Liver (tissue), 9 donors: ENCODE measurements around the gene NDUFS2. TPM values are rescaled to one million over a fixed set of nuclear protein-coding genes. Genes with fewer than 3 reads are reported as not detected.

ENCODE experiments used
- DNase-seq: peaks from one replicate; pipeline ENCODE4 v3.0.0-alpha.2; 2017; ENCODE audit warnings: low spot score
- H3K27ac ChIP-seq, 2 donors: one replicate each; pipeline ENCODE4 v1.7.0; 2013; ENCODE audit warnings: inconsistent platforms in 2 of 2, low read length in 2 of 2, control low read depth in 1 of 2, low read depth in 1 of 2, mild to moderate bottlenecking in 1 of 2
- H3K27me3 ChIP-seq, 4 donors: one replicate each; pipeline versions ENCODE4 v1.6.1 to v1.7.0; 2013; ENCODE audit warnings: low read length in 3 of 4, inconsistent platforms in 1 of 4, mild to moderate bottlenecking in 1 of 4, moderate library complexity in 1 of 4; ENCODE audit not compliant: control insufficient read depth in 4 of 4, insufficient read depth in 4 of 4
- H3K36me3 ChIP-seq, 4 donors: one replicate each; pipeline versions ENCODE4 v1.6.1 to v1.7.0; 2013; ENCODE audit warnings: low read length in 3 of 4, mild to moderate bottlenecking in 3 of 4, low read depth in 1 of 4, moderate library complexity in 1 of 4; ENCODE audit not compliant: control insufficient read depth in 4 of 4, insufficient read depth in 3 of 4
- H3K4me1 ChIP-seq, 4 donors: one replicate each; pipeline versions ENCODE4 v1.6.1 to v1.7.0; 2013; ENCODE audit warnings: low read length in 3 of 4, mild to moderate bottlenecking in 3 of 4, moderate library complexity in 1 of 4; ENCODE audit not compliant: control insufficient read depth in 4 of 4, insufficient read depth in 4 of 4
- H3K4me3 ChIP-seq, 3 donors: one replicate each; pipeline versions ENCODE4 v1.6.1 to v1.7.0; 2013; ENCODE audit warnings: low read length in 3 of 3, control low read depth in 1 of 3, low read depth in 1 of 3, mild to moderate bottlenecking in 1 of 3
- H3K9ac ChIP-seq, 2 donors: one replicate each; pipeline ENCODE4 v1.7.0; 2013; ENCODE audit warnings: low read length in 2 of 2, mild to moderate bottlenecking in 2 of 2, moderate library complexity in 2 of 2, control low read depth in 1 of 2, low read depth in 1 of 2
- H3K9me3 ChIP-seq, 4 donors: one replicate each; pipeline versions ENCODE4 v1.6.1 to v1.7.0; 2013; ENCODE audit warnings: low read length in 3 of 4; ENCODE audit not compliant: control insufficient read depth in 4 of 4
- EGR1 ChIP-seq, 2 donors: IDR thresholded peaks; 2 replicates each; pipeline ENCODE4 v1.6.1; 2016 to 2018; ENCODE audit warnings: antibody characterized with exemption in 2 of 2, low read depth in 2 of 2
- FOXA1 ChIP-seq: IDR thresholded peaks from 2 replicates; pipeline ENCODE4 v1.6.1; 2016; ENCODE audit warnings: antibody characterized with exemption
- FOXA2 ChIP-seq: IDR thresholded peaks from 2 replicates; pipeline ENCODE4 v1.6.1; 2016; ENCODE audit warnings: antibody characterized with exemption
- GABPA ChIP-seq, 2 donors: IDR thresholded peaks in 1 of 2; conservative IDR thresholded peaks in 1 of 2; 2 replicates each; pipeline ENCODE4 v1.6.1; 2016; ENCODE audit warnings: antibody characterized with exemption in 2 of 2, mild to moderate bottlenecking in 1 of 2, moderate library complexity in 1 of 2
- HNF4A ChIP-seq, 2 donors: conservative IDR thresholded peaks; 2 replicates each; pipeline ENCODE4 v1.6.1; 2016; ENCODE audit warnings: antibody characterized with exemption in 2 of 2, mild to moderate bottlenecking in 2 of 2
- HNF4G ChIP-seq: IDR thresholded peaks from 2 replicates; pipeline ENCODE4 v1.6.1; 2016; ENCODE audit warnings: antibody characterized with exemption
- JUND ChIP-seq, 2 donors: IDR thresholded peaks; 2 replicates each; pipeline ENCODE4 v1.6.1; 2016; ENCODE audit warnings: antibody characterized with exemption in 2 of 2
- NR2F2 ChIP-seq: IDR thresholded peaks from 2 replicates; pipeline ENCODE4 v1.6.1; 2016; ENCODE audit warnings: antibody characterized with exemption
- RAD21 ChIP-seq, 2 donors: IDR thresholded peaks; 2 replicates each; pipeline ENCODE4 v1.6.1; 2016; ENCODE audit warnings: antibody characterized with exemption in 2 of 2, mild to moderate bottlenecking in 2 of 2
- RXRA ChIP-seq, 2 donors: IDR thresholded peaks; 2 replicates each; pipeline ENCODE4 v1.6.1; 2017 to 2018; ENCODE audit warnings: antibody characterized with exemption in 2 of 2, mild to moderate bottlenecking in 1 of 2
- SP1 ChIP-seq: IDR thresholded peaks from 2 replicates; pipeline ENCODE4 v1.6.1; 2018; ENCODE audit warnings: antibody characterized with exemption, mild to moderate bottlenecking
- TAF1 ChIP-seq: conservative IDR thresholded peaks from 2 replicates; pipeline ENCODE4 v1.6.1; 2016; ENCODE audit warnings: antibody characterized with exemption, mild to moderate bottlenecking
- YY1 ChIP-seq: IDR thresholded peaks from 2 replicates; pipeline ENCODE4 v1.6.1; 2016; ENCODE audit warnings: antibody characterized with exemption, mild to moderate bottlenecking
- WGBS: extraction: QIAGEN DNeasy Blood & Tissue Kit; methylation state at CpG from one replicate; pipeline ENCODE4 v1.1.7; 2013; 5-methylcytosine and 5-hydroxymethylcytosine counted together
- polyA plus RNA-seq, 2 donors: library from polyadenylated mRNA; stranded (reverse) in 1 of 2; unstranded in 1 of 2; fragments of 200-250 nt in 1 of 2; fragments of >200 nt in 1 of 2; fragmentation: Nextera tagmentation in 1 of 2; extraction: Ambion mirVana in 1 of 2; gene quantifications; one replicate each; pipeline versions ENCODE4 v1.2.1 to v1.2.3, GENCODE V29; 2013 to 2015
- total RNA-seq, 2 donors: library from RNA; depleted of rRNA; stranded (reverse); fragments of >200 nt; gene quantifications; one replicate each; pipeline ENCODE4 v1.2.3, GENCODE V29; 2014
- TF ChIP-seq, protein P1 (sequence below): IDR thresholded peaks from 2 replicates; pipeline ENCODE4 v1.6.1; 2016; ENCODE audit warnings: antibody characterized with exemption
- TF ChIP-seq, protein P2 (sequence below): IDR thresholded peaks from 2 replicates; pipeline ENCODE4 v1.6.1; 2016; ENCODE audit warnings: antibody characterized with exemption
- TF ChIP-seq, protein P3 (sequence below): IDR thresholded peaks from 2 replicates; pipeline ENCODE4 v1.6.1; 2016; ENCODE audit warnings: antibody characterized with exemption
- TF ChIP-seq, protein P4 (sequence below): fragments of 150-350 bp; IDR thresholded peaks from 2 replicates; pipeline ENCODE4 v1.5.1; 2017; ENCODE audit warnings: improper control_type of control experiment, low read depth, low read length; ENCODE audit not compliant: missing input control
- TF ChIP-seq, protein P5 (sequence below): IDR thresholded peaks from 2 replicates; pipeline ENCODE4 v1.6.1; 2016; ENCODE audit warnings: antibody characterized with exemption, mild to moderate bottlenecking
- donor health status: healthy.
- donor health status: healthy.
- donor health status: healthy.
- donor health status: healthy.
- donor health status: healthy.

Gene NDUFS2
- total RNA-seq (100 to 1,000 TPM; 105 to 167 TPM), polyA plus RNA-seq (100 to 1,000 TPM in 1 of 2 donors, 10 to 100 TPM in 1; 93.3 to 135 TPM)

DNA sequence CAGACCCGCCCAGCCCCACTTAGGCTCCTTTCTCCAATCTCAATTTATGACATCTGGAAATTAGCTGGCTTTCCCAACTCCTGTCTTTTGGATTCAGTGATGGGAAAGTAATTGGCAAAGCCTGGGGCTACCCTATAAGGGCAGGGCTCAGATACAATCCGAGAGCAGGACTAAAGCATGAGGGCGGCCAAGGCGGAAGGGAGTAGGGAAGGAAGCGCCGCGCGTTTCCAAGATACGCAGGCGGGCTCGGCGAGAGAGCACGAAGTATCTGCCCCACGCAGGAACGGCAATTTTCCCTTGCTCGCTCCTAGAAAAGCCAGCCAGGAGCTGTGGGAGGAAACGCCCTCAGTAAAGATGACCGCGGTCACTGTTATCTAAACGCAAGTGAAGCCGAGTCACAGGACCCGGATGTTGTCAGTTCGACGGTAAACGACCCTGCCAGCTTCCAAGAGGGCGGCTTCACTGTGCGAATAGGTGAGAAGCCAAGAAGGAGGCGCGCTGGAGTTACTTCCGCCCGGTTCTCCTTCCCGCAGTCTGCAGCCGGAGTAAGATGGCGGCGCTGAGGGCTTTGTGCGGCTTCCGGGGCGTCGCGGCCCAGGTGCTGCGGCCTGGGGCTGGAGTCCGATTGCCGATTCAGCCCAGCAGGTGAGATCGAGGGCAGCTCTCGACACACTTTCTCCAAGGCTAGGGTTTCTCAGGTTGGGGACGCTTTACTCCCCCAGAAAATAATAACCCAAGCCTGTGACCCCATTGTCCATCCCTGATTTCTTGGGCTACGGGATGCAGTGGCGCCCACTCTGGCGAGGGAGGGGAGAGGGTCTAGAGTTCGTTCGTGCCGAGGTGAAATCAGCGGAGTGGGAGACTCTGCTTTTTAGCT lies at the start of gene NDUFS2:
TSS of gene NDUFS2 (plus strand) at position 532 of the 877 bp plus-strand sequence. CDS start at position 551, 19 bp downstream.
- DNase-seq: peak; percentile 93
- 3% methylated on average over 53 of the region's 53 CpGs for WGBS
- H3K4me1 ChIP-seq: peaks cover 8 to 24% (median 18%) of the 10 kb centered on the region in 4 donors
- peak within 1 kb of the TSS; percentile 83 to 95 for H3K27ac ChIP-seq
- peaks cover 0 to 27% (median 13%) of the 10 kb centered on the region in 4 donors for H3K36me3 ChIP-seq
- no peaks in the 10 kb centered on the region for H3K27me3 ChIP-seq
- H3K9me3 ChIP-seq: no peaks in the 10 kb centered on the region
- H3K9ac ChIP-seq: peak within 1 kb of the TSS; percentile 85 to 95
- H3K4me3 ChIP-seq: peak within 1 kb of the TSS; percentile 64 to 96 (median 79)
- TF ChIP-seq TAF1 (peak; percentile 86), NR2F2 (peak; percentile 51), HNF4G (no peak), GABPA (IDR thresholded peaks at IDR 0.05 in 1 of 2, conservative IDR thresholded peaks at IDR 0.05 in 1 of 2) (peak; percentile 75 to 93), YY1 (peak; percentile 100), SP1 (peak; percentile 65), RAD21 (IDR thresholded peaks at IDR 0.05) (peak in 1 of 2 donors; percentile 43), FOXA1 (peak; percentile 6), HNF4A (conservative IDR thresholded peaks at IDR 0.05) (peak in 1 of 2 donors; percentile 33), FOXA2 (peak; percentile 29), EGR1 (IDR thresholded peaks at IDR 0.05; ENCODE audit: low read depth in 2 of 2) (no peak), RXRA (IDR thresholded peaks at IDR 0.05) (peak; percentile 60 to 70), JUND (IDR thresholded peaks at IDR 0.05) (peak in 1 of 2 donors; percentile 27)
- TF ChIP-seq, protein P1, sequence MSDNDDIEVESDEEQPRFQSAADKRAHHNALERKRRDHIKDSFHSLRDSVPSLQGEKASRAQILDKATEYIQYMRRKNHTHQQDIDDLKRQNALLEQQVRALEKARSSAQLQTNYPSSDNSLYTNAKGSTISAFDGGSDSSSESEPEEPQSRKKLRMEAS: no peak
- TF ChIP-seq, protein P2, sequence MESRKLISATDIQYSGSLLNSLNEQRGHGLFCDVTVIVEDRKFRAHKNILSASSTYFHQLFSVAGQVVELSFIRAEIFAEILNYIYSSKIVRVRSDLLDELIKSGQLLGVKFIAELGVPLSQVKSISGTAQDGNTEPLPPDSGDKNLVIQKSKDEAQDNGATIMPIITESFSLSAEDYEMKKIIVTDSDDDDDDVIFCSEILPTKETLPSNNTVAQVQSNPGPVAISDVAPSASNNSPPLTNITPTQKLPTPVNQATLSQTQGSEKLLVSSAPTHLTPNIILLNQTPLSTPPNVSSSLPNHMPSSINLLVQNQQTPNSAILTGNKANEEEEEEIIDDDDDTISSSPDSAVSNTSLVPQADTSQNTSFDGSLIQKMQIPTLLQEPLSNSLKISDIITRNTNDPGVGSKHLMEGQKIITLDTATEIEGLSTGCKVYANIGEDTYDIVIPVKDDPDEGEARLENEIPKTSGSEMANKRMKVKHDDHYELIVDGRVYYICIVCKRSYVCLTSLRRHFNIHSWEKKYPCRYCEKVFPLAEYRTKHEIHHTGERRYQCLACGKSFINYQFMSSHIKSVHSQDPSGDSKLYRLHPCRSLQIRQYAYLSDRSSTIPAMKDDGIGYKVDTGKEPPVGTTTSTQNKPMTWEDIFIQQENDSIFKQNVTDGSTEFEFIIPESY: peak; percentile 45
- TF ChIP-seq, protein P3, sequence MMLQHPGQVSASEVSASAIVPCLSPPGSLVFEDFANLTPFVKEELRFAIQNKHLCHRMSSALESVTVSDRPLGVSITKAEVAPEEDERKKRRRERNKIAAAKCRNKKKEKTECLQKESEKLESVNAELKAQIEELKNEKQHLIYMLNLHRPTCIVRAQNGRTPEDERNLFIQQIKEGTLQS: peak; percentile 7
- TF ChIP-seq, protein P4, sequence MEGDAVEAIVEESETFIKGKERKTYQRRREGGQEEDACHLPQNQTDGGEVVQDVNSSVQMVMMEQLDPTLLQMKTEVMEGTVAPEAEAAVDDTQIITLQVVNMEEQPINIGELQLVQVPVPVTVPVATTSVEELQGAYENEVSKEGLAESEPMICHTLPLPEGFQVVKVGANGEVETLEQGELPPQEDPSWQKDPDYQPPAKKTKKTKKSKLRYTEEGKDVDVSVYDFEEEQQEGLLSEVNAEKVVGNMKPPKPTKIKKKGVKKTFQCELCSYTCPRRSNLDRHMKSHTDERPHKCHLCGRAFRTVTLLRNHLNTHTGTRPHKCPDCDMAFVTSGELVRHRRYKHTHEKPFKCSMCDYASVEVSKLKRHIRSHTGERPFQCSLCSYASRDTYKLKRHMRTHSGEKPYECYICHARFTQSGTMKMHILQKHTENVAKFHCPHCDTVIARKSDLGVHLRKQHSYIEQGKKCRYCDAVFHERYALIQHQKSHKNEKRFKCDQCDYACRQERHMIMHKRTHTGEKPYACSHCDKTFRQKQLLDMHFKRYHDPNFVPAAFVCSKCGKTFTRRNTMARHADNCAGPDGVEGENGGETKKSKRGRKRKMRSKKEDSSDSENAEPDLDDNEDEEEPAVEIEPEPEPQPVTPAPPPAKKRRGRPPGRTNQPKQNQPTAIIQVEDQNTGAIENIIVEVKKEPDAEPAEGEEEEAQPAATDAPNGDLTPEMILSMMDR: no peak
- TF ChIP-seq, protein P5, sequence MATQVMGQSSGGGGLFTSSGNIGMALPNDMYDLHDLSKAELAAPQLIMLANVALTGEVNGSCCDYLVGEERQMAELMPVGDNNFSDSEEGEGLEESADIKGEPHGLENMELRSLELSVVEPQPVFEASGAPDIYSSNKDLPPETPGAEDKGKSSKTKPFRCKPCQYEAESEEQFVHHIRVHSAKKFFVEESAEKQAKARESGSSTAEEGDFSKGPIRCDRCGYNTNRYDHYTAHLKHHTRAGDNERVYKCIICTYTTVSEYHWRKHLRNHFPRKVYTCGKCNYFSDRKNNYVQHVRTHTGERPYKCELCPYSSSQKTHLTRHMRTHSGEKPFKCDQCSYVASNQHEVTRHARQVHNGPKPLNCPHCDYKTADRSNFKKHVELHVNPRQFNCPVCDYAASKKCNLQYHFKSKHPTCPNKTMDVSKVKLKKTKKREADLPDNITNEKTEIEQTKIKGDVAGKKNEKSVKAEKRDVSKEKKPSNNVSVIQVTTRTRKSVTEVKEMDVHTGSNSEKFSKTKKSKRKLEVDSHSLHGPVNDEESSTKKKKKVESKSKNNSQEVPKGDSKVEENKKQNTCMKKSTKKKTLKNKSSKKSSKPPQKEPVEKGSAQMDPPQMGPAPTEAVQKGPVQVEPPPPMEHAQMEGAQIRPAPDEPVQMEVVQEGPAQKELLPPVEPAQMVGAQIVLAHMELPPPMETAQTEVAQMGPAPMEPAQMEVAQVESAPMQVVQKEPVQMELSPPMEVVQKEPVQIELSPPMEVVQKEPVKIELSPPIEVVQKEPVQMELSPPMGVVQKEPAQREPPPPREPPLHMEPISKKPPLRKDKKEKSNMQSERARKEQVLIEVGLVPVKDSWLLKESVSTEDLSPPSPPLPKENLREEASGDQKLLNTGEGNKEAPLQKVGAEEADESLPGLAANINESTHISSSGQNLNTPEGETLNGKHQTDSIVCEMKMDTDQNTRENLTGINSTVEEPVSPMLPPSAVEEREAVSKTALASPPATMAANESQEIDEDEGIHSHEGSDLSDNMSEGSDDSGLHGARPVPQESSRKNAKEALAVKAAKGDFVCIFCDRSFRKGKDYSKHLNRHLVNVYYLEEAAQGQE: peak; percentile 84
